GM18499 (cell line): Measurements from ENCODE around the gene CELF1.

Experiments used
- ATAC-seq: cut with Tn5 transposase; IDR thresholded peaks from one replicate; pipeline ENCODE4 v1.9.1; 2021; ENCODE audit warnings: moderate number of reproducible peaks; ENCODE audit not compliant: insufficient read depth, unreplicated experiment

CELF1 gene

DNA sequence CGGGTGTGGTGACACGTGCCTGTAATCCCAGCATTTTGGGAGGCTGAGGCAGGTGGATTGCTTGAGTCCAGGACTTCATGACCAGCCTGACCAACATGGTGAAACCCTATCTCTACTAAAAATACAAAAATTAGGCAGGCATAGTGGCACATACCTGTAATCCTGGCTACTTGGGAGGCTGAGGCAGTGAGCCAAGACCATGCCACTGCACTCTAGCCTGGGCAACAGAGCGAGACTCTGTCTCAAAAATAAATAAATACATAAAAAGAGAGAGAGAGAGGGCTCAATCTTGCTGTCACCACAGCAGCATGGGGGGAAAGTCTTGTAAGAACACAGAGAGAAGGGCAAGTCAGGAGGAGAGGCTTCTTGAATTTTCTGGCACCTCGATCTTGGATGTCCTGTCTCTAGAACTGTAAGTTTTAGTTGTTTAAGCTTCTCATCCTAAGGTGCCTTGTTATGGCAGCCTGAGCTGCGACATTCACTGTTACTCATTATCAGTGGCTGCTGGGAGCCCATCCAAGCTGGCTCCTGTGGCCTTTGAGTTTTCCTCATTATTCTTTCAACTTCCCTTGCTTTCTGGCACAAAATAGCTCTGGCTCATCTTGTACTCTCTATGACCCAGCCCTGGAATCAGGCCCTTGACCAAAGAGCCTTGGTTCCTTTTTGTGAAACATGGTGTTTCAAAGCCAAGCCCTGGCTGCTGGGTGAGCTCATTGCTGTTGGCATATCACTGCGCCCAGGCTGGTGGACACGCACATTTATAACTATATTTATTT lies 118.7 kb downstream of the CELF1 start:
- no peak for ATAC-seq

DNA sequence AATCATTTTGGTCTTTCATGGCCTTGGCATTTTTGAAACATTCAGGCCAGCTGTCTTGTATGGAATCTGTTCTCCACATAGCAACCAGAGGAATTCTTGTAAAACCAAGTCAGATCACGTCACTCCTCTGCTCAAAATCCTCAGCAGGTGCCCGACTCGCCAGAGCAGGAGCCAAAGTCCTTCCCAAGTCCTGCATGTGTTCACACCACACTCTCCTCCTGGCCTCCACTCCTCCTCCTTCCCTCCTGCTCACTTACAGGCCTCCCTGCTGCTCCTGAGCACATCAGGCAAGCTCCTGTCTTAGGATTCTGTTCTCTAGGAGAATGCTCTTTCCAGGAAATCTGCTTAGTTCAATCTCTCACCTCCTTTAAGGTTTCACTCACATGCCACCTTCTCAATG lies 119.8 kb downstream of the CELF1 start:
- ATAC-seq, result no peak

DNA sequence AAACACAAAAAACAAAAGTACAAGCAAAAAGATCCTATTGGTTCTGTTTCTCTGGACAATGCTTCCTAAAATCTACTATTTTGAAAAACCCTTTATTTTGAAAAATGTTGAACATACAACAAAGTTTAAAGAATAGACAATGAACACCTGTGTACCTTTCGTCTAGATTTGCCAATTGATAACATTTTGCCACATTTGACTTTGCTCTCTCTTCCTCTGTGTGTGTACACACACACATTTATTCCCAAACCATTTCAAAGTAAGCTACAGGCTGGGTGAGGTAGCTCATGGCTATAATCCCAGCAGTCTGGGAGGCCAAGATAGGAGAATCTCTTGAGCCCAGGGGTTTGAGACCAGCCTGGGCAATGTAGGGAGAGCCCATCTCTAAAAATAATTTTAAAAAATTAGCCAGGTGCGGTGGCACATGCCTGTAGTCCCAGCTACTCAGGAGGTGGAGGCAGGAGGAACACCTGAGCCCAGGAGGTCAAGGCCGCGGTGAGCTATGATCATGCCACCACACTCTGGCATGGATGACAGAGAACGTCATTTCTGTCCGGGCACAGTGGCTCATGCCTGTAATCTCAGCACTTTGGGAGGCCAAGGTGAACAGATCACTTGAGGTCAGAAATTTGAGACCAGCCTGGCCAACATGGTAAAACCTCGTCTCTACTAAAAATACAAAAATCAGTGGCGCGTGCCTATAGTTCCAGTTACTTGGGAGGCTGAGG lies 121.4 kb downstream of the CELF1 start:
- no peak for ATAC-seq

DNA sequence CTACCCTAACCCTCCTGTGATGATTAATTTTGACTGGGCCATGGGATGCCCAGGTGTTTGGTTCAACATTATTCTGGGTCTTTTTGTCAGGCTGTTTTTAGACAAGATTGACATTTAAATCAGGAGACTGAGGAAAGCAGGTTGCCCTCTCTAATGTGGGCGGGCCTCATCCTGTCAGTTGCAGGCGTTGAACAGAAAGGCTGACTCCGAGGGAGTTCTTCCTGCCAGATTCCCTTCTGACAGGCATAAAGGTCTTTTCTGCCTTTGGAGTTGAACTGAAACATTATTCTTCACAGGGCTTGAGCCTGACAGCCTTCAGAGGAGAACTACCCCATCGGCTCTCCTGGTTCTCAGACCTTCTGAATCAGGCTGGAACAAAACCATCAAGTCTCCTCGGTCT lies 122.4 kb downstream of the CELF1 start:
- ATAC-seq, result no peak

DNA sequence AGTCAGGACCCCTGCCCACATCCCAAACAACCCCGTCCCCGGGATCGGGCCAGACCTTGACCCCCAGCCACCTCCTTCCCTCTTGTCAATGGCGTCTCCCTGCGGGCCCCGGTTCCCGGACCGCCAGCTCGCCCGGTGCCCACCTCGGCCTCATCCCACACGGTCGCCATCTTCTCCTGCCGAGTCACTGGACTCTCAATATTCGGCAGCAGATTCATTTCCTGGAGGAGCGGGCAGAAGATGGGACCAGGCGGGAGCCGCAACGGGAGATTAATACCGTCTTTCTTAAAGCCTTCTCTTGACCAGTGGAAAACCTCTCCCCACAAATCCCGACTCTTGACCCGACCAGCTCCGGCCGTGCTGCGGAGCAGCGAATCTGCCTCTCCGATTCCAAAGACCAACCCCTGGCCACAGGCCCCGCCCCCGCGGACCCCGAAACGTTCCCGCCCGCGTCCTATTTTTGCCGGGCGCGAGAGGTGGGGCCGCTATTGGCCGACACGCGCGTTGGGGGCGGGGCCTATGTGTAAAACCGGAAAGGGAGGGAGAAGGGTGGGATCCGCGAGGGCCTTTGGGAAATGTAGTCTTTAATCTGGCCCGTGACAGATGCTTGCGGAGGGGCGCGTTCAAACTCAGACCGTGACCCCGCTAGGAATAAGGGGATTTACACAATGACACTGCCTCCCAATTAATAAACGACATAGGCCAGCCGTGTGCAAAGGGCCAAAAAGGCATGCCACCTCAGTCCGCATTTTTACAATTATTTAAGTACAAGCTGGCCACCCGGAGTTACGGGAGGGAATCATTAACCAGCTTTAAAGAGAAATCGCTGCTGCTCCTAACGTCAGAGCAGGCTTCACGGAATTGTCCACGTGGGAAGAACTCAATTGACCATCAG lies 126.6 kb downstream of the CELF1 start, which contains the start of gene PSMC3:
Gene PSMC3 (minus strand): TSS at position 378 of the 895 bp plus-strand sequence. CDS start 160 bp downstream, at position 218.
- peak; percentile 55 for ATAC-seq

DNA sequence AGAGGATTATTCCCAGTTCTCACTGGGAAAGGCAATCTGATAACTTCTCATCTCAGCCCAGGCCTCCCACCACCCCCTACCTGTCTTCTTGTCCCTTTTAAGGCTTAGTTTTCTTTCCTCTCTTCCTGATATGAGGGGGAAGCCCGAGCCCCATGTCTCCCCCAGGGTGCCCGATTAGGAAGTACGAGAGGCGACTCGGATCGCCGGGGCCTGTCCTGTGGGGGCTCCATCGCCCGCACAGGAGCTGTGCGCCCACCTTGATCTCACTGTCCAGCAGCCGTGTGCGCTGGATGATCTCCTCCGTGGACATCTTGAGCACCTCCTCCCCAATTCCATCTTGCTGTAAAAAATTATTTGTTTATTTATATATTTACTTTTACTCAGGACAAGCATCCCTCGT lies 127.3 kb downstream of the CELF1 start:
- no peak for ATAC-seq

DNA sequence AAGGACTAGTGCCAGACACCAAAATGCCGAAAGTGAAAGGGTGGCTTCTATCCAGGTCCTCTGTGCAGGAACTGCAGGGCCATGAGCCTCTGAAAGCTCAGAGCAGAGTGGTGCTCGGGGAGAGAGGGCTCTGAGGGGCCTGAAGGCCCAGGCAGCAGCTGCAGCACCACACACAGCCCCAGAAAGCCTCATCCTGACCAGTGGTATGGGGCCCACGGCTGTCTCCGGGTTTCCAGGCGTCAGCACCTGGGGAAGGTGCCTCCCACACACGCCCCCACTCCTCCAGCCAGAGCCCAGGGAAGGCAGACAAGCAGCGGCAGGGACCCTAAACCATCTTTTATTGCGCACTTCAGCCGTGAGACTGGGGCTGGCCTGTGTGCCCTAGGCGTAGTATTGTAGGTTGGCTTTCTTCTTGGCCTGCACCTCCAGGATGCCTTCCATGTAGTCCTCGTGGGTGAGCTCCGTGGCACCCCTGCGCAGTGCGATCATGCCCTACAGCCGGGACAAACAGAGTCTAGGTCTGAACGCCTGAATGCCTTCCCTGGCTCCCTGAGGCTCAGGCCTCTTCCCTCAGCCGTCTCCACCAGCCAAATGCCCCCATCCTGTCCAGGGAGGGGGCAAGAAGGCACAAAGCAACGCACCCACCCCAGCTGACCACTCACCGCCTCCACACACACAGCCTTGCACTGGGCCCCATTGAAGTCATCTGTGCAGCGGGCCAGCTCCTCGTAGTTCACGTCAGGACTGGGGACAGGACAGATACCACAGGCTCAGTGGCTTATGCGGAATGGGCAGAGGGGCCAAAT lies 134.3 kb downstream of the CELF1 start:
- no peak for ATAC-seq

DNA sequence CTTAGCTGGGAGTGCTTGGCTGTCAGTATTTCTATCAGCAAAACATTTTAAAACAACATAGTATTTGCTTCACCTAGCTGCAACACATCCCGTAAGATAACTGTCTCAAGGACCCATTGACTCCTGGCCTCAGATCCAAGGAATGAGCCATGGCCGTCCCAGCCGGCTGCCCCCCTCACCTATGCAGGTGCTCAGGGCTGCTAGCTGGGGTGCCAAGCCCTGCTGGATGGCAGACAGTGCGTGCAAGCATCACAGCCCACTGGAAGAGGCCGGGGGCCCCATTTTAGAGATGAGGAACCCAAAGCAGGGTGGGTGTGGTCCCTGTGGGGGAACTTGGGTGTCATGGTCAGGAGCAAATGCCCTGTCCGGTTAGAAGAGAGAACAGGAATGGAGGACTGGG lies 135.2 kb downstream of the CELF1 start:
- no peak for ATAC-seq

DNA sequence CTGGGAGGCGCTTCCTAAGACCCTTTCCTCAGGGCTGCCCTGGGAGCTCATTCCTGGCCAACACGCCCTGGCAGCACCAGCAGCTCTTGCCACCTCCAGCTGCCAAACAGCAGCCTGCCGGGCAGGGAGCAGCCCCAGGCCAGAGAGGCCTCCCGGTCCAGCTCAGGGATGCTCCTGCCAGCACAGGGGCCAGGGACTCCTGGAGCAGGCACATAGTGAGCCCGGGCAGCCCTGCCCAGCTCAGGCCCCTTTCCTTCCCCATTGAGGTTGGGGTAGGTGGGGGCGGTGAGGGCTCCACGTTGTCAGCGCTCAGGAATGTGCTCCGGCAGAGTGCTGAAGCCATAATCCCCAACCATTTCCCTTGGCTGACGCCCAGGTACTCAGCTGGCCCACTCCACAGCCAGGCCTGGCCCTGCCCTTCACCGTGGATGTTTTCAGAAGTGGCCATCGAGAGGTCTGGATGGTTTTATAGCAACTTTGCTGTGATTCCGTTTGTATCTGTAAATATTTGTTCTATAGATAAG lies 136.9 kb downstream of the CELF1 start:
- no peak for ATAC-seq
